ENCODE data around the gene IFI27L1. TPM values are rescaled to one million over a fixed set of nuclear protein-coding genes. Genes with fewer than 3 reads are reported as not detected.

Gene IFI27L1
- polyA plus RNA-seq, 1 experiment, result 12.5 TPM

- no peak for DNase-seq (ENCODE audit: low read depth, low spot score)
- Histone ChIP-seq H3K4me3 (ENCODE audit: low read depth, low read length) (no peak overlapping the region), H3K27me3 (ENCODE audit: control insufficient read depth, insufficient read depth, low read length) (no peaks in the 10 kb centered on the region), H3K27ac (ENCODE audit: low read depth, low read length) (no peak overlapping the region), H3K9me3 (ENCODE audit: control insufficient read depth, insufficient read depth, low read length) (no peaks in the 10 kb centered on the region)
- CTCF ChIA-PET, result interaction anchor here (0.9 kb wide), 1 partner anchor 91 kb away, joined by 4 read pairs; no protein-coding TSS in a partner anchor
- POLR2A ChIA-PET, result no interaction called here
- TF ChIP-seq, protein P1, sequence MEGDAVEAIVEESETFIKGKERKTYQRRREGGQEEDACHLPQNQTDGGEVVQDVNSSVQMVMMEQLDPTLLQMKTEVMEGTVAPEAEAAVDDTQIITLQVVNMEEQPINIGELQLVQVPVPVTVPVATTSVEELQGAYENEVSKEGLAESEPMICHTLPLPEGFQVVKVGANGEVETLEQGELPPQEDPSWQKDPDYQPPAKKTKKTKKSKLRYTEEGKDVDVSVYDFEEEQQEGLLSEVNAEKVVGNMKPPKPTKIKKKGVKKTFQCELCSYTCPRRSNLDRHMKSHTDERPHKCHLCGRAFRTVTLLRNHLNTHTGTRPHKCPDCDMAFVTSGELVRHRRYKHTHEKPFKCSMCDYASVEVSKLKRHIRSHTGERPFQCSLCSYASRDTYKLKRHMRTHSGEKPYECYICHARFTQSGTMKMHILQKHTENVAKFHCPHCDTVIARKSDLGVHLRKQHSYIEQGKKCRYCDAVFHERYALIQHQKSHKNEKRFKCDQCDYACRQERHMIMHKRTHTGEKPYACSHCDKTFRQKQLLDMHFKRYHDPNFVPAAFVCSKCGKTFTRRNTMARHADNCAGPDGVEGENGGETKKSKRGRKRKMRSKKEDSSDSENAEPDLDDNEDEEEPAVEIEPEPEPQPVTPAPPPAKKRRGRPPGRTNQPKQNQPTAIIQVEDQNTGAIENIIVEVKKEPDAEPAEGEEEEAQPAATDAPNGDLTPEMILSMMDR (IDR thresholded peaks at IDR 0.05; ENCODE audit: low read depth, low read length), result no peak
These were observed 45.7 kb downstream of the IFI27L1 start for GRCh38 chr14:94126800-94127199.

GRCh38 chr14:94127330-94127729, 46.2 kb downstream of the IFI27L1 start:
- TF ChIP-seq, protein P1 (IDR thresholded peaks at IDR 0.05; ENCODE audit: low read depth, low read length), result no peak

DNA sequence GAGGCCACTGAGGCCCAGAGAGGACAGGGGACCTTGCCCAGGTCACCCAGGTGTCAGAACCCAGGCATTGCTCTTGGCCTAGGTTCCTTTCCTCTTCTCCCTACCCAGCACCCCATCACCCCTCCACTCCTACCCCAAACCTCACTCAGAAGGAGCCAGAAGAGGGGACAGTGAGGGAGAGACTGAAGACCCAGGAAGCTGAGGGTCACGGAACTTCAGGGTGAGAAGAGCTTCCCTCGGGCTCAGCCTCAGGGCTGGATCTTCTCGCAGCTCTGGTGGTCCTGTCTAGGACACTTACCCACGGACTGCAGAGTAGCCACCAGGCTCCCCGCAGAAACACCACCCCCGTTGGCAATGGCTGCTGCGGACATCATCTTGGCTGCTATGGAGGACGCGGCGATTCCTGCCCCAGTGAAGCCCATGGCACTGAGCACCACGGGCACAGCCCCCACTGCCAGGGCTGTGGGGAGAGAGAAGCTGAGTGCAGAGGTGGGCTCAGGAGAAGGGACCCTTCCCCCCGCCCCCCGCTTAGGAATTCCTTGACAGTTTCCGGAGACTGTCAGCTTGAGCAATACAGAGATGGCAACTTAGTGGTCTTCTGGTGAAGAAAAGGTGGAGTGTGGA, 47.2 kb downstream of the IFI27L1 start:
- ChIA-PET CTCF (interaction anchor here (0.6 to 5.2 kb wide), 10 partner anchors 8 to 1015 kb away, joined by 3 to 84 read pairs (median 7); partner anchors contain the start of genes DDX24 and IFI27L1), POLR2A (interaction anchor here (0.7 to 0.9 kb wide), 2 partner anchors 47 to 67 kb away, joined by 6 to 8 read pairs; partner anchors contain the start of genes DDX24 and IFI27L1)
- Histone ChIP-seq H3K9me3 (ENCODE audit: control insufficient read depth, insufficient read depth, low read length) (no peaks in the 10 kb centered on the region), H3K4me3 (ENCODE audit: low read depth, low read length) (peak overlapping the region; percentile 72), H3K27me3 (ENCODE audit: control insufficient read depth, insufficient read depth, low read length) (peaks cover under 1% of the 10 kb centered on the region), H3K27ac (ENCODE audit: low read depth, low read length) (no peak overlapping the region)
- TF ChIP-seq, protein P1 (IDR thresholded peaks at IDR 0.05; ENCODE audit: low read depth, low read length), result no peak
- no peak for DNase-seq (ENCODE audit: low read depth, low spot score)

More at GRCh38 chr14:94127330-94127729, 46.2 kb downstream of the IFI27L1 start:
- no peak for DNase-seq (ENCODE audit: low read depth, low spot score)
- POLR2A ChIA-PET, result no interaction called here
- no peaks in the 10 kb centered on the region for H3K9me3 ChIP-seq (ENCODE audit: control insufficient read depth, insufficient read depth, low read length)
- no peak overlapping the region for H3K27ac ChIP-seq (ENCODE audit: low read depth, low read length)
- no peaks in the 10 kb centered on the region for H3K27me3 ChIP-seq (ENCODE audit: control insufficient read depth, insufficient read depth, low read length)
- CTCF ChIA-PET, result interaction anchor here (0.9 kb wide), 1 partner anchor 91 kb away, joined by 4 read pairs; no protein-coding TSS in a partner anchor
- H3K4me3 ChIP-seq (ENCODE audit: low read depth, low read length), result no peak overlapping the region

DNA sequence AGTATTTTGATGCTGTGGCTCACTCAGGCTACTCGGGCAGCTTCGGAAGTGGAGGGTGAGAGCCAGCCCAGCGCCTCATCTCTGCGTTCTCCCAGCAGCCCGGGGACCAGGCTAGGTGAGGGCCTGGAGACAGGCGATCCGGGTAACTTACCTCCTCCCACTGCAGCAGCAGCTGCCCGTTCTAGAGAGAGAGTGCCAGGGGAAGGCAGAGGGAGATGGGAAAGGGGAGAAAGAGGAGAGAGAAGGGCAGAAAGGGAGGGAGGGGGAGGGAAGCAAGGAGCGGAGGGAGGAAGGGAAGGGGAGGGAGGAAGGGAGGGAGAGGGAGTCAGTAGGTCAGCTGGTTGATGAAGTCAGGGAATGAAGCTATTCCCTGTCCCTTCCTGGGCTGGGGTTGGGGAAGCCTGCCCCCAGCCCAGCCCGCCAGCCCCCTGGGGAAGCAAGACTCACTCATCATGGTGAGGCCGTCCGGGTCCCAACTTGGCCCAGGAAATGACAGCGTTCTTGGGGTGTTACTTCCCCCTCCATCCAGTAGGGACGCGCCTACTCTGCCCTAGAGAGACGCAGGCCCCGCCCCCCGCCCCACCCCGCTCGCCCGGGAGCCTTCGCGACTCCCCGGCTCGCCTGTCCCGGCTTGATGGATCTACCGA, 48.1 kb downstream of the IFI27L1 start, which contains the start of gene IFI27L2:
TSS of gene IFI27L2 (minus strand) at position 494 of the 647 bp plus-strand sequence. CDS start at position 454, 40 bp downstream.
- ChIA-PET POLR2A (interaction anchor here (0.6 to 0.9 kb wide), 4 partner anchors 34 to 119 kb away, joined by 3 to 8 read pairs (median 4); partner anchors contain the start of genes DDX24 and IFI27L1), CTCF (interaction anchor here (0.6 to 5.2 kb wide), 16 partner anchors 8 to 1016 kb away, joined by 3 to 84 read pairs (median 6); partner anchors contain the start of genes DDX24 and IFI27L1)
- TF ChIP-seq, protein P1 (IDR thresholded peaks at IDR 0.05; ENCODE audit: low read depth, low read length), result peak; percentile 40
- Histone ChIP-seq H3K9me3 (ENCODE audit: control insufficient read depth, insufficient read depth, low read length) (no peaks in the 10 kb centered on the region), H3K27me3 (ENCODE audit: control insufficient read depth, insufficient read depth, low read length) (peaks cover 3% of the 10 kb centered on the region), H3K27ac (ENCODE audit: low read depth, low read length) (peak within 1 kb of the TSS; percentile 54), H3K4me3 (ENCODE audit: low read depth, low read length) (peak within 1 kb of the TSS; percentile 72)
- peak; percentile 24 for DNase-seq (ENCODE audit: low read depth, low spot score)

Measured in AG04450 (cell line).